HepG2 (cell line): Measurements from ENCODE around the gene SLC22A23. TPM values are rescaled to one million over a fixed set of nuclear protein-coding genes. Genes with fewer than 3 reads are reported as not detected.

Source experiments
- ESRRA ChIP-seq: sonication (generic); formaldehyde crosslinking; IDR thresholded peaks from 2 replicates; pipeline ENCODE4 v1.5.1; 2020; ENCODE audit warnings: mild to moderate bottlenecking, low read depth, missing genetic modification reagents
- HNRNPK ChIP-seq: fragments of 200-400 bp; formaldehyde crosslinking; IDR thresholded peaks from 2 replicates; pipeline ENCODE4 v1.6.1; 2018; ENCODE audit warnings: low read length, low read depth, moderate library complexity, mild to moderate bottlenecking; ENCODE audit not compliant: poor library complexity, severe bottlenecking
- KDM5B ChIP-seq: sonication (generic); formaldehyde crosslinking; IDR thresholded peaks from 2 replicates; pipeline ENCODE4 v1.4.0; 2020; ENCODE audit warnings: missing genetic modification reagents, mild to moderate bottlenecking, borderline replicate concordance
- POGZ ChIP-seq: sonication (generic); formaldehyde crosslinking; IDR thresholded peaks from 2 replicates; pipeline ENCODE4 v1.4.0; 2020; ENCODE audit warnings: mild to moderate bottlenecking, missing genetic modification reagents
- RXRB ChIP-seq: IDR thresholded peaks from 2 replicates; pipeline ENCODE4 v1.6.1; 2016; ENCODE audit warnings: borderline replicate concordance, missing genetic modification reagents, missing compliant biosample characterization
- SRSF1 ChIP-seq: fragments of 200-400 bp; formaldehyde crosslinking; optimal IDR thresholded peaks from 2 replicates; pipeline ENCODE3; 2017; ENCODE audit warnings: mild to moderate bottlenecking, low read depth, low read length, moderate library complexity
- TGIF2 ChIP-seq: IDR thresholded peaks from 2 replicates; pipeline ENCODE4 v1.6.1; 2016; ENCODE audit warnings: control low read depth, missing compliant biosample characterization
- TMF1 ChIP-seq: sonication (generic); formaldehyde crosslinking; IDR thresholded peaks from 2 replicates; pipeline ENCODE4 v1.8.1; 2022; ENCODE audit warnings: low read depth, missing genetic modification reagents
- ZNF101 ChIP-seq: sonication (generic); formaldehyde crosslinking; IDR thresholded peaks from 2 replicates; pipeline ENCODE4 v1.4.0; 2020; ENCODE audit warnings: mild to moderate bottlenecking, low read depth, missing genetic modification reagents, borderline replicate concordance
- ZNF253 ChIP-seq: sonication (generic); formaldehyde crosslinking; IDR thresholded peaks from 2 replicates; pipeline ENCODE4 v1.8.0; 2022; ENCODE audit warnings: mild to moderate bottlenecking, missing genetic modification reagents, borderline replicate concordance
- ZNF501 ChIP-seq: sonication (generic); formaldehyde crosslinking; IDR thresholded peaks from 2 replicates; pipeline ENCODE4 v1.5.1; 2020; ENCODE audit warnings: mild to moderate bottlenecking, moderate library complexity, missing genetic modification reagents
- ZNF605 ChIP-seq: sonication (generic); formaldehyde crosslinking; IDR thresholded peaks from 2 replicates; pipeline ENCODE4 v1.8.0; 2022; ENCODE audit warnings: mild to moderate bottlenecking, missing genetic modification reagents
- ZNF709 ChIP-seq: sonication (generic); formaldehyde crosslinking; IDR thresholded peaks from 2 replicates; pipeline ENCODE4 v1.5.0; 2020; ENCODE audit warnings: mild to moderate bottlenecking, missing genetic modification reagents
- polyA plus RNA-seq, 8 experiments: library from polyadenylated mRNA; depleted of rRNA in 3 of 8; stranded (reverse) in 7 of 8; unstranded in 1 of 8; fragments of >200 nt; fragmentation: Illumina TruSeq in 4 of 8; extraction: Trizol in 4 of 8; gene quantifications; 2 replicates each; pipeline versions ENCODE4 v1.2.1 to v1.2.3, GENCODE V29; 2011 to 2016; ENCODE audit warnings: low read depth in 4 of 8, missing spikeins in 1 of 8, mixed read lengths in 1 of 8; ENCODE audit not compliant: insufficient read depth in 1 of 8
- total RNA-seq, 5 experiments: library from RNA; depleted of rRNA; stranded (reverse); fragments of >200 nt; fragmentation: Illumina TruSeq; extraction: Trizol; gene quantifications; 2 replicates each; pipeline ENCODE4 v1.2.3, GENCODE V29; 2016; ENCODE audit warnings: low read depth in 1 of 5
- TF ChIP-seq, protein P1 (sequence below): sonication (generic); formaldehyde crosslinking; IDR thresholded peaks from 2 replicates; pipeline ENCODE4 v1.5.1; 2020; ENCODE audit warnings: missing genetic modification reagents, mild to moderate bottlenecking, borderline replicate concordance
- TF ChIP-seq, protein P2 (sequence below): sonication (generic); formaldehyde crosslinking; IDR thresholded peaks from 2 replicates; pipeline ENCODE4 v1.5.1; 2020; ENCODE audit warnings: mild to moderate bottlenecking, missing genetic modification reagents, moderate library complexity
- TF ChIP-seq, protein P3 (sequence below): sonication (generic); formaldehyde crosslinking; IDR thresholded peaks from 2 replicates; pipeline ENCODE4 v1.4.0; 2020; ENCODE audit warnings: missing genetic modification reagents, mild to moderate bottlenecking, borderline replicate concordance
- TF ChIP-seq, protein P4 (sequence below): sonication (generic); formaldehyde crosslinking; IDR thresholded peaks from 2 replicates; pipeline ENCODE4 v1.5.0; 2020; ENCODE audit warnings: missing genetic modification reagents, mild to moderate bottlenecking, borderline replicate concordance
- TF ChIP-seq, protein P5 (sequence below): sonication (generic); formaldehyde crosslinking; IDR thresholded peaks from 2 replicates; pipeline ENCODE4 v1.4.0; 2020; ENCODE audit warnings: mild to moderate bottlenecking, missing genetic modification reagents

SLC22A23 gene
- total and polyA plus RNA-seq, 2 of the 13 experiments (the other 11 are each of a cell fraction or from before 2014, with no cell fraction given), result 11.8 to 17.5 TPM

DNA sequence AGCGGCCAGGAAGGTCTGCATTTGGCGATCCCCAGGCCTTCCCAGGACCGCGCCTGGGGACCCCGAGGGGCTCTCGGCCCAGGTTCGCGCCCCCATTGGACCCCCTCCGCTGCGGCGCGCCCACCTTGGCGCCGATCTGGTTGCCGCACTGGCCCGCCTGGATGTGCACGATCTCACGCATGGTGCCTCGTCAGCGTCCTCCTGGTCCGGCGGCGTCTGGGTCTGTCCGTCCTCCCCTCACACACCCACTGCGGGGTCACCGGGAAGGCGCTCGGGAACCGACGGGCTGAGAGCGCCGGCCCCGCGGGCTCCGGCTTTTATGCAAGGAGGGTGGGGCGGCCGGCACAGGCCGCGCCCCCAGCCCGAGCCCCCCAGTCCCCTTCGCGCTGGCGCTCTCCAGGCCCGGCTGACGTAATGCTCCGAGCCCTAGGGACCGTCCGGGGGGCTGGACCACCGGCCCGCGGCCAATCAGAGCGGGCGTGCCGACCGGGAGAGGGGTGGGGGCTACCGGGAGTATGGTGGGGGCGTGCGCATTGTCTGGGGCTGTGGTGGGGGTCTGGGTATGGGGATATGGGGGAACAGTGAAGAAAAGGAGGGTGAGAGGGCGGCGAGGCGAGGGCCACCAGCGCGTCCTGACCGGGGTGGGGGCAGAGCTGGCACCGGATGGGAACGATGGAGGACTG, 229.3 kb downstream of the SLC22A23 start, which contains the start of gene TUBB2B (continued):
- no peak for TF ChIP-seq RXRB (CRISPR knock-in tag)
- TF ChIP-seq TGIF2 (CRISPR knock-in tag), result no peak
- TF ChIP-seq ESRRA, result no peak
- TF ChIP-seq, protein P1, sequence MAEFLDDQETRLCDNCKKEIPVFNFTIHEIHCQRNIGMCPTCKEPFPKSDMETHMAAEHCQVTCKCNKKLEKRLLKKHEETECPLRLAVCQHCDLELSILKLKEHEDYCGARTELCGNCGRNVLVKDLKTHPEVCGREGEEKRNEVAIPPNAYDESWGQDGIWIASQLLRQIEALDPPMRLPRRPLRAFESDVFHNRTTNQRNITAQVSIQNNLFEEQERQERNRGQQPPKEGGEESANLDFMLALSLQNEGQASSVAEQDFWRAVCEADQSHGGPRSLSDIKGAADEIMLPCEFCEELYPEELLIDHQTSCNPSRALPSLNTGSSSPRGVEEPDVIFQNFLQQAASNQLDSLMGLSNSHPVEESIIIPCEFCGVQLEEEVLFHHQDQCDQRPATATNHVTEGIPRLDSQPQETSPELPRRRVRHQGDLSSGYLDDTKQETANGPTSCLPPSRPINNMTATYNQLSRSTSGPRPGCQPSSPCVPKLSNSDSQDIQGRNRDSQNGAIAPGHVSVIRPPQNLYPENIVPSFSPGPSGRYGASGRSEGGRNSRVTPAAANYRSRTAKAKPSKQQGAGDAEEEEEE (CRISPR knock-in tag), result no peak
- TF ChIP-seq ZNF253 (CRISPR knock-in tag), result peak; percentile 0; the same call in 1 of the 2 replicates
- peak; percentile 87 for TF ChIP-seq SRSF1
- TF ChIP-seq, protein P2, sequence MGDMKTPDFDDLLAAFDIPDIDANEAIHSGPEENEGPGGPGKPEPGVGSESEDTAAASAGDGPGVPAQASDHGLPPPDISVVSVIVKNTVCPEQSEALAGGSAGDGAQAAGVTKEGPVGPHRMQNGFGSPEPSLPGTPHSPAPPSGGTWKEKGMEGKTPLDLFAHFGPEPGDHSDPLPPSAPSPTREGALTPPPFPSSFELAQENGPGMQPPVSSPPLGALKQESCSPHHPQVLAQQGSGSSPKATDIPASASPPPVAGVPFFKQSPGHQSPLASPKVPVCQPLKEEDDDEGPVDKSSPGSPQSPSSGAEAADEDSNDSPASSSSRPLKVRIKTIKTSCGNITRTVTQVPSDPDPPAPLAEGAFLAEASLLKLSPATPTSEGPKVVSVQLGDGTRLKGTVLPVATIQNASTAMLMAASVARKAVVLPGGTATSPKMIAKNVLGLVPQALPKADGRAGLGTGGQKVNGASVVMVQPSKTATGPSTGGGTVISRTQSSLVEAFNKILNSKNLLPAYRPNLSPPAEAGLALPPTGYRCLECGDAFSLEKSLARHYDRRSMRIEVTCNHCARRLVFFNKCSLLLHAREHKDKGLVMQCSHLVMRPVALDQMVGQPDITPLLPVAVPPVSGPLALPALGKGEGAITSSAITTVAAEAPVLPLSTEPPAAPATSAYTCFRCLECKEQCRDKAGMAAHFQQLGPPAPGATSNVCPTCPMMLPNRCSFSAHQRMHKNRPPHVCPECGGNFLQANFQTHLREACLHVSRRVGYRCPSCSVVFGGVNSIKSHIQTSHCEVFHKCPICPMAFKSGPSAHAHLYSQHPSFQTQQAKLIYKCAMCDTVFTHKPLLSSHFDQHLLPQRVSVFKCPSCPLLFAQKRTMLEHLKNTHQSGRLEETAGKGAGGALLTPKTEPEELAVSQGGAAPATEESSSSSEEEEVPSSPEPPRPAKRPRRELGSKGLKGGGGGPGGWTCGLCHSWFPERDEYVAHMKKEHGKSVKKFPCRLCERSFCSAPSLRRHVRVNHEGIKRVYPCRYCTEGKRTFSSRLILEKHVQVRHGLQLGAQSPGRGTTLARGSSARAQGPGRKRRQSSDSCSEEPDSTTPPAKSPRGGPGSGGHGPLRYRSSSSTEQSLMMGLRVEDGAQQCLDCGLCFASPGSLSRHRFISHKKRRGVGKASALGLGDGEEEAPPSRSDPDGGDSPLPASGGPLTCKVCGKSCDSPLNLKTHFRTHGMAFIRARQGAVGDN (CRISPR knock-in tag), result peak; percentile 58; the same call in 1 of the 2 replicates
- TF ChIP-seq HNRNPK, result peak; percentile 97
- TF ChIP-seq KDM5B (CRISPR knock-in tag), result peak; percentile 41; the same call in 1 of the 2 replicates
- TF ChIP-seq POGZ (CRISPR knock-in tag), result no peak; the same call in 1 of the 2 replicates
- TF ChIP-seq ZNF709, result 0 out of 2 replicates have a peak, but pooled peaks have one; percentile 59
- TF ChIP-seq, protein P3, sequence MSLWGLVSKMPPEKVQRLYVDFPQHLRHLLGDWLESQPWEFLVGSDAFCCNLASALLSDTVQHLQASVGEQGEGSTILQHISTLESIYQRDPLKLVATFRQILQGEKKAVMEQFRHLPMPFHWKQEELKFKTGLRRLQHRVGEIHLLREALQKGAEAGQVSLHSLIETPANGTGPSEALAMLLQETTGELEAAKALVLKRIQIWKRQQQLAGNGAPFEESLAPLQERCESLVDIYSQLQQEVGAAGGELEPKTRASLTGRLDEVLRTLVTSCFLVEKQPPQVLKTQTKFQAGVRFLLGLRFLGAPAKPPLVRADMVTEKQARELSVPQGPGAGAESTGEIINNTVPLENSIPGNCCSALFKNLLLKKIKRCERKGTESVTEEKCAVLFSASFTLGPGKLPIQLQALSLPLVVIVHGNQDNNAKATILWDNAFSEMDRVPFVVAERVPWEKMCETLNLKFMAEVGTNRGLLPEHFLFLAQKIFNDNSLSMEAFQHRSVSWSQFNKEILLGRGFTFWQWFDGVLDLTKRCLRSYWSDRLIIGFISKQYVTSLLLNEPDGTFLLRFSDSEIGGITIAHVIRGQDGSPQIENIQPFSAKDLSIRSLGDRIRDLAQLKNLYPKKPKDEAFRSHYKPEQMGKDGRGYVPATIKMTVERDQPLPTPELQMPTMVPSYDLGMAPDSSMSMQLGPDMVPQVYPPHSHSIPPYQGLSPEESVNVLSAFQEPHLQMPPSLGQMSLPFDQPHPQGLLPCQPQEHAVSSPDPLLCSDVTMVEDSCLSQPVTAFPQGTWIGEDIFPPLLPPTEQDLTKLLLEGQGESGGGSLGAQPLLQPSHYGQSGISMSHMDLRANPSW (CRISPR knock-in tag), result no peak
- TF ChIP-seq, protein P4, sequence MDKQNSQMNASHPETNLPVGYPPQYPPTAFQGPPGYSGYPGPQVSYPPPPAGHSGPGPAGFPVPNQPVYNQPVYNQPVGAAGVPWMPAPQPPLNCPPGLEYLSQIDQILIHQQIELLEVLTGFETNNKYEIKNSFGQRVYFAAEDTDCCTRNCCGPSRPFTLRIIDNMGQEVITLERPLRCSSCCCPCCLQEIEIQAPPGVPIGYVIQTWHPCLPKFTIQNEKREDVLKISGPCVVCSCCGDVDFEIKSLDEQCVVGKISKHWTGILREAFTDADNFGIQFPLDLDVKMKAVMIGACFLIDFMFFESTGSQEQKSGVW (CRISPR knock-in tag), result no peak
- 0 out of 2 replicates have a peak, but pooled peaks have one; percentile 13 for TF ChIP-seq TMF1 (CRISPR knock-in tag)
- peak; percentile 56 for TF ChIP-seq ZNF501 (CRISPR knock-in tag)
- TF ChIP-seq, protein P5, sequence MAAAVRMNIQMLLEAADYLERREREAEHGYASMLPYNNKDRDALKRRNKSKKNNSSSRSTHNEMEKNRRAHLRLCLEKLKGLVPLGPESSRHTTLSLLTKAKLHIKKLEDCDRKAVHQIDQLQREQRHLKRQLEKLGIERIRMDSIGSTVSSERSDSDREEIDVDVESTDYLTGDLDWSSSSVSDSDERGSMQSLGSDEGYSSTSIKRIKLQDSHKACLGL (CRISPR knock-in tag), result peak; percentile 30; the same call in 1 of the 2 replicates
- 0 out of 2 replicates have a peak, but pooled peaks have one; percentile 32 for TF ChIP-seq ZNF101 (CRISPR knock-in tag)
- 0 out of 2 replicates have a peak, but pooled peaks have one; percentile 40 for TF ChIP-seq ZNF605
